Stomach (tissue), 9 donors: ENCODE data around the gene SPSB4. TPM values are rescaled to one million over a fixed set of nuclear protein-coding genes. Genes with fewer than 3 reads are reported as not detected.

Experiments
- DNase-seq, 2 donors: peaks; one replicate each; pipeline versions ENCODE4 v3.0.0 to v3.0.0-alpha.2; 2013 to 2019
- H3K27ac ChIP-seq, 5 donors: fragments of 200-600 bp in 4 of 5; sonication (generic) in 4 of 5; one replicate each; pipeline ENCODE4 v1.5.1; 2013 to 2019; ENCODE audit warnings: mild to moderate bottlenecking in 1 of 5, moderate library complexity in 1 of 5
- H3K27me3 ChIP-seq, 3 donors: fragments of 200-600 bp; sonication (generic); one replicate each; pipeline ENCODE4 v1.5.1; 2017 to 2019; ENCODE audit warnings: mixed run types in 1 of 3
- H3K36me3 ChIP-seq, 4 donors: fragments of 200-600 bp; sonication (generic); 1 replicate in 3 of 4; 2 replicates in 1 of 4; pipeline ENCODE4 v1.5.1; 2016 to 2019
- H3K4me1 ChIP-seq, 4 donors: fragments of 200-600 bp; sonication (generic); one replicate each; pipeline ENCODE4 v1.5.1; 2016 to 2019
- H3K4me3 ChIP-seq, 4 donors: fragments of 200-600 bp; sonication (generic) in 3 of 4; one replicate each; pipeline ENCODE4 v1.5.1; 2016 to 2019; ENCODE audit warnings: mild to moderate bottlenecking in 1 of 4
- H3K9me3 ChIP-seq, 4 donors: fragments of 200-600 bp; sonication (generic); one replicate each; pipeline ENCODE4 v1.5.1; 2016 to 2019
- EP300 ChIP-seq: sonication (generic); formaldehyde crosslinking; IDR thresholded peaks from one replicate; pipeline ENCODE4 v1.6.1; 2017; ENCODE audit warnings: antibody characterized with exemption
- POLR2A ChIP-seq, 4 donors: fragments of 450-650 bp; IDR thresholded peaks; one replicate each; pipeline ENCODE4 v1.6.1; 2016; ENCODE audit warnings: antibody characterized with exemption in 4 of 4, control low read depth in 2 of 4, mild to moderate bottlenecking in 1 of 4, moderate library complexity in 1 of 4
- POLR2AphosphoS5 ChIP-seq, 3 donors: sonication (generic); formaldehyde crosslinking; IDR thresholded peaks; one replicate each; pipeline ENCODE4 v1.6.1; 2016; ENCODE audit warnings: antibody characterized with exemption in 3 of 3
- WGBS, 5 donors: extraction: QIAGEN DNeasy Blood & Tissue Kit in 3 of 5; methylation state at CpG; one replicate each; pipeline versions ENCODE4 v1.1.5 to v1.1.7; 2013 to 2018; 5-methylcytosine and 5-hydroxymethylcytosine counted together
- intact Hi-C: fragments of 100-400 bp; cut with DNase I; formaldehyde crosslinking; loops from one replicate; pipeline ENCODE4 v1.15.1; 2023; ENCODE audit warnings: low total_unique reads
- polyA plus RNA-seq, 3 donors: library from polyadenylated mRNA; stranded (reverse); fragments of 200-250 nt; gene quantifications; one replicate each; pipeline ENCODE4 v1.2.3, GENCODE V29; 2013
- total RNA-seq, 5 donors: library from RNA; depleted of rRNA; stranded (reverse); fragments of >200 nt; gene quantifications; one replicate each; pipeline versions ENCODE4 v1.1.0 to v1.2.3, GENCODE V29; 2014 to 2016
- TF ChIP-seq, protein P1 (sequence below), 7 experiments: fragments of 450-650 bp in 4 of 7; fragments of 200-600 bp in 3 of 7; sonication (generic) in 3 of 7; IDR thresholded peaks; one replicate each; pipeline ENCODE4 v1.5.1; 2016 to 2019; ENCODE audit warnings: antibody characterized with exemption in 7 of 7, control low read depth in 2 of 7, mild to moderate bottlenecking in 1 of 7
- donor health status: healthy with polysubstance abuse.
- donor health status: Bipolar disorder and iron deficiency.
- donor health status: healthy.

The SPSB4 gene
- total and polyA plus RNA-seq, 8 donors: 0.05 to 2.4 (median 1.8) TPM; not detected in 5

DNA sequence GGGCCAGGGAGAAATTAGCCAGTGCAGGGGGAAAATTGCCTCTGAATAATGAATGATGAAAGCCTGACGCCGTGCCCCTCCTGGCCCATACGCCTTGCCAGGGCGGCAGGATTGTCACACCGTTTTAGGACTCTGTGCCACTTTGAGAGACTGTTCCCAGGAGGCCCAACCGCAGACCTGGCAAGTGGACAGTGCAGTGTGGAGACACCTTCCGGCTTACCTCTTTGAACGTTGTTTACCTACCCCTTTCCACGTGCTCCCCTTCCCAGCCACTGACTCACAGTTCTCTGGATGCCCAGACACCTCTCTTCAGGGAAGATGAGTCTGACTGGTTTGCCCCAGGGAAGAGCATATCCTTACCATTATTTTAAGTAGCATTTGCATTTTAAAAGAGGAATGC is 96.5 kb downstream of the SPSB4 start:
- DNase-seq: no peak

DNA sequence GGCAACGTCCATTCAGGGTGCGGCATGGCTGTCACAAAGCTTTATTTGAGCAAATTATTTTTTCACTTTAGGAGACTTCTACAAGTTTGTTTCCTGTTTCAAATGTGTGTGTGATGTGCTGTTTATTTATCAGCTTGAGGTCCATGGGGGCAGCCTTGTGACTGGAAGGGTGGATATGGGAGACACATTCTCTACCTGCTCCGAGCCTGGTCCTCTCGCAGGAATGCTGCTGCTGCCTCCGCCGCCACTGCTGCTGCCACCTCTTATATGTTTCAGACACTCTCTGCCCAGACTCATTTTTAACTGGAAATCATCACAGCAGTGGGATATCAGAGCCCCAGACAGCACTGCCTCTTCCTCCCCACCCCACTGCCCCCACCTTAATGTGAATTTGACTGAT is 97.0 kb downstream of the SPSB4 start:
- 84 to 88% (median 86%) methylated on average over 6 of the region's 6 CpGs for WGBS, 5 donors
- Histone ChIP-seq H3K9me3 (peaks cover 0 to 4% (median under 1%) of the 10 kb centered on the region in 4 donors), H3K27me3 (peaks cover 0 to 6% (median 0%) of the 10 kb centered on the region in 3 donors), H3K36me3 (no peaks in the 10 kb centered on the region), H3K4me1 (no peaks in the 10 kb centered on the region), H3K27ac (no peak overlapping the region), H3K4me3 (no peak overlapping the region)
- TF ChIP-seq EP300: no peak
- TF ChIP-seq, protein P1, sequence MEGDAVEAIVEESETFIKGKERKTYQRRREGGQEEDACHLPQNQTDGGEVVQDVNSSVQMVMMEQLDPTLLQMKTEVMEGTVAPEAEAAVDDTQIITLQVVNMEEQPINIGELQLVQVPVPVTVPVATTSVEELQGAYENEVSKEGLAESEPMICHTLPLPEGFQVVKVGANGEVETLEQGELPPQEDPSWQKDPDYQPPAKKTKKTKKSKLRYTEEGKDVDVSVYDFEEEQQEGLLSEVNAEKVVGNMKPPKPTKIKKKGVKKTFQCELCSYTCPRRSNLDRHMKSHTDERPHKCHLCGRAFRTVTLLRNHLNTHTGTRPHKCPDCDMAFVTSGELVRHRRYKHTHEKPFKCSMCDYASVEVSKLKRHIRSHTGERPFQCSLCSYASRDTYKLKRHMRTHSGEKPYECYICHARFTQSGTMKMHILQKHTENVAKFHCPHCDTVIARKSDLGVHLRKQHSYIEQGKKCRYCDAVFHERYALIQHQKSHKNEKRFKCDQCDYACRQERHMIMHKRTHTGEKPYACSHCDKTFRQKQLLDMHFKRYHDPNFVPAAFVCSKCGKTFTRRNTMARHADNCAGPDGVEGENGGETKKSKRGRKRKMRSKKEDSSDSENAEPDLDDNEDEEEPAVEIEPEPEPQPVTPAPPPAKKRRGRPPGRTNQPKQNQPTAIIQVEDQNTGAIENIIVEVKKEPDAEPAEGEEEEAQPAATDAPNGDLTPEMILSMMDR (IDR thresholded peaks at IDR 0.05): no peak
- no peak for TF ChIP-seq POLR2A (IDR thresholded peaks at IDR 0.05)
- TF ChIP-seq POLR2AphosphoS5 (IDR thresholded peaks at IDR 0.05): no peak
- no peak for DNase-seq
- intact Hi-C loops: no loop called here

More for the DNA sequence above, 96.5 kb downstream of the SPSB4 start:
- Histone ChIP-seq H3K4me3 (no peak overlapping the region), H3K27ac (no peak overlapping the region), H3K27me3 (peaks cover 0 to 6% (median 0%) of the 10 kb centered on the region in 3 donors), H3K9me3 (peaks cover 0 to 9% (median 2%) of the 10 kb centered on the region in 4 donors), H3K36me3 (no peaks in the 10 kb centered on the region), H3K4me1 (no peaks in the 10 kb centered on the region)
- 55 to 83% (median 66%) methylated on average over 9 of the region's 9 CpGs for WGBS, 5 donors
- intact Hi-C loops: no loop called here
- TF ChIP-seq, protein P1 (IDR thresholded peaks at IDR 0.05): no peak
- TF ChIP-seq POLR2AphosphoS5 (IDR thresholded peaks at IDR 0.05) (no peak), EP300 (no peak), POLR2A (IDR thresholded peaks at IDR 0.05) (no peak)

DNA sequence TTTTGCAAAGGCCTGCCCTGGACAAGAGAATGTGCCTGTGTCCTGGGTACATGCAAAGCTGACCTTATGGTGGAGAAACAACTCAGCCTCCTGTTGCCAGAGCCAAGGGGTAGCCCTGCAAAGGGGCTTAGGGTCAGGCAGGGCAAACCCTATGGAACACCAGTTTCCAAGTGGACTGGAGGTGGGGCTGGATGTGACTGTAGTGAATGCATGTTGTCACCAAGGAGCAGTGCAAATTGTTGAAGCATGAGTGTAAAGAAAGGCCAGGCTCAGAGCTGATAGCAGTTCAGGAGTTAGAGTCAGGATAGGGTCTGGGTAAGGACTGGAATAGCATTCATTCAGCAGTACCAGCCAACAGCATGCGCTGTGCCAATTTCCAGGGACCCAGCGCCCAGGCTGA is 97.6 kb downstream of the SPSB4 start:
- Histone ChIP-seq H3K27ac (no peak overlapping the region), H3K4me1 (no peaks in the 10 kb centered on the region), H3K27me3 (peaks cover 0 to 6% (median 0%) of the 10 kb centered on the region in 3 donors), H3K9me3 (no peaks in the 10 kb centered on the region), H3K4me3 (no peak overlapping the region), H3K36me3 (no peaks in the 10 kb centered on the region)
- WGBS, 5 donors: 81 to 100% (median 92%) methylated on average over 1 to 2 of the region's 2 CpGs
- DNase-seq: no peak
- TF ChIP-seq POLR2A (IDR thresholded peaks at IDR 0.05) (no peak), EP300 (no peak)
- intact Hi-C loops: no loop called here

DNA sequence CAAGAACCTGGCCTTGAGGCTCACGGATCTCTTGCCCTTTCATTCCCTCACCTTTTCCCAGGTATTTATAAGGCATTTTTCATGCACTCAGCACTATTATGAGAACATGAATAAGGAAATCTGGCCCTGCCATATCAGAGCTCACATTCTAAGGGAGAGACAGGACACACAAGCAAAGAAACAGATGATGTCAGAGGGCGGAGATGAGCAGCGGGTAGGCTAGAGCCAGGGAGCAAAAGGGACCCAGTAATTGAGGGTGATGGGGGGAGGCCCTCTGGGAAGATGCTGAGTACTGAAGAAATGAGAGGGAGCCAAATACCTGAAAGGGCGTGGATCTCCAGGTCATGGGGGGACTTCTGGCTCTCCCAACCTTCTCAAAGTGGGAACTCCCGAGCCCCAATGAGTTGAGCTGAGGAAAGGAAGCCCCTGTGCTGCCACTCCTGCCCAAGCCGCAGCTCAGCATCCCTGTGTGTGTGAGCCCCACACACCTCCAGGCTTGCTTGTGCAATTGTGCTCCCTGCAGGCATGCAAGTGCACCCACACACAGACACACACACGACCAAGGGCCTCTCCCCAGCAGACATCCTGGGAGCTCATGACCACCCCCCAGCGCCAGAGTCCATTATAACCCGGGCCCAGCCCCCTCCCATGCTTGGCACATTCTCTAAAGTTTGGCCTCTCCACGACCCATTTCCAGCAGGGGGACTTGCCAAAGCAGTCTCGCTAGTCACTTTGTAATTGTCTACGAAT is 99.1 kb downstream of the SPSB4 start:
- Histone ChIP-seq H3K4me3 (no peak overlapping the region), H3K27me3 (peaks cover 0 to 6% (median 0%) of the 10 kb centered on the region in 3 donors), H3K9me3 (no peaks in the 10 kb centered on the region), H3K4me1 (no peaks in the 10 kb centered on the region), H3K27ac (no peak overlapping the region), H3K36me3 (no peaks in the 10 kb centered on the region)
- TF ChIP-seq EP300: no peak
- no peak for TF ChIP-seq POLR2A (IDR thresholded peaks at IDR 0.05)
- no peak for TF ChIP-seq POLR2AphosphoS5 (IDR thresholded peaks at IDR 0.05)
- TF ChIP-seq, protein P1 (IDR thresholded peaks at IDR 0.05): no peak
- DNase-seq: no peak
- 72 to 77% (median 76%) methylated on average over 12 of the region's 12 CpGs for WGBS, 5 donors
- intact Hi-C loops: no loop called here

DNA sequence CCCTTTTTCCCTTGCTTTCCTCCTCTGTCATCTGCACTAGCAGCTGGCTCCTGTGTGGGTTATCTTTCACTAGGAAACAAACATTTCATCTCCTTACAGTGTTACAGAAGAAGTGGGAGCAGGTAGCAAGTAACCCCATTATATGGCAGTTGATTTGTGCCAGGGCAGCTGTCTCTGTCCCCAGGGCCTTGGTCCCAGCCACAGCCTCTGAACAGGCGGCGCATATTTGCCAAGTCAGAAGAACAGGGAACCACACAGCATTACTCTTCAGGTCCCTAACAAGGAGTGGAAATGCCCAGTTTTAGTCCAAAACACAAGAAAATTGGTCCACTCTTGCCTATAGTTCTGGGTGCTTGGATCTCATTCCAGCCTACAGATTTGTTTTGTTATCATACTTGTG is 99.8 kb downstream of the SPSB4 start:
- Histone ChIP-seq H3K4me3 (no peak overlapping the region), H3K4me1 (no peaks in the 10 kb centered on the region), H3K36me3 (no peaks in the 10 kb centered on the region), H3K27ac (no peak overlapping the region), H3K9me3 (no peaks in the 10 kb centered on the region), H3K27me3 (peaks cover 0 to 6% (median 0%) of the 10 kb centered on the region in 3 donors)
- DNase-seq: no peak
- intact Hi-C loops: no loop called here
- WGBS, 5 donors: 87 to 100% (median 94%) methylated on average over 2 of the region's 2 CpGs
- TF ChIP-seq POLR2AphosphoS5 (IDR thresholded peaks at IDR 0.05) (no peak), POLR2A (IDR thresholded peaks at IDR 0.05) (no peak), EP300 (no peak)
- TF ChIP-seq, protein P1 (IDR thresholded peaks at IDR 0.05): no peak
